ENCODE measurements around the gene DDX10.

The DDX10 gene

GRCh38 chr11:108824545-108824944 is 159.7 kb downstream of the DDX10 start:
- H4K20me1 ChIP-seq (ENCODE audit: control insufficient read depth, insufficient read depth, low read depth, low read length), result no peaks in the 10 kb centered on the region
- TF ChIP-seq EZH2phosphoT487 (IDR thresholded peaks at IDR 0.05; ENCODE audit: borderline replicate concordance, low read length), result no peak
- no peak for TF ChIP-seq CTCF (IDR thresholded peaks at IDR 0.05; ENCODE audit: low read depth, low read length, poor library complexity, severe bottlenecking)
- H3F3A ChIP-seq (ENCODE audit: control insufficient read depth, insufficient read depth), result no peaks in the 10 kb centered on the region
- no peaks in the 10 kb centered on the region for H3K4me1 ChIP-seq (ENCODE audit: control insufficient read depth, low read length)
- no peaks in the 10 kb centered on the region for H3K36me3 ChIP-seq (ENCODE audit: control insufficient read depth, low read length)
- H3K27ac ChIP-seq (ENCODE audit: low read depth, low read length), result no peak overlapping the region
- peaks cover 8% of the 10 kb centered on the region for H3K79me2 ChIP-seq (ENCODE audit: control insufficient read depth, low read length)
- H3K27me3 ChIP-seq (ENCODE audit: control insufficient read depth, low read length), result no peaks in the 10 kb centered on the region
- H3K9me3 ChIP-seq (ENCODE audit: control insufficient read depth, insufficient read depth, low read length), result no peaks in the 10 kb centered on the region
- no peaks in the 10 kb centered on the region for H3K9me2 ChIP-seq (replicated peaks; ENCODE audit: control insufficient read depth, low read length)
- no peak overlapping the region for H3K4me3 ChIP-seq (ENCODE audit: low read length)
- no peak overlapping the region for H3K4me2 ChIP-seq (ENCODE audit: low read length)

- H3K79me2 ChIP-seq (ENCODE audit: control insufficient read depth, low read length), result peaks cover 16% of the 10 kb centered on the region
Measured at GRCh38 chr11:108825381-108825780, 160.5 kb downstream of the DDX10 start.

GRCh38 chr11:108826136-108826535 is 161.3 kb downstream of the DDX10 start:
- no peaks in the 10 kb centered on the region for H3K9me3 ChIP-seq (ENCODE audit: control insufficient read depth, insufficient read depth, low read length)
- peaks cover 18% of the 10 kb centered on the region for H3K79me2 ChIP-seq (ENCODE audit: control insufficient read depth, low read length)
- no peaks in the 10 kb centered on the region for H3K36me3 ChIP-seq (ENCODE audit: control insufficient read depth, low read length)
- TF ChIP-seq EZH2phosphoT487 (IDR thresholded peaks at IDR 0.05; ENCODE audit: borderline replicate concordance, low read length), result no peak
- no peak for TF ChIP-seq CTCF (IDR thresholded peaks at IDR 0.05; ENCODE audit: low read depth, low read length, poor library complexity, severe bottlenecking)
- H4K20me1 ChIP-seq (ENCODE audit: control insufficient read depth, insufficient read depth, low read depth, low read length), result no peaks in the 10 kb centered on the region
- no peak overlapping the region for H3K4me2 ChIP-seq (ENCODE audit: low read length)
- H3K4me1 ChIP-seq (ENCODE audit: control insufficient read depth, low read length), result no peaks in the 10 kb centered on the region
- no peak overlapping the region for H3K4me3 ChIP-seq (ENCODE audit: low read length)
- no peak overlapping the region for H3K27ac ChIP-seq (ENCODE audit: low read depth, low read length)
- no peaks in the 10 kb centered on the region for H3K9me2 ChIP-seq (replicated peaks; ENCODE audit: control insufficient read depth, low read length)
- no peaks in the 10 kb centered on the region for H3F3A ChIP-seq (ENCODE audit: control insufficient read depth, insufficient read depth)
- H3K27me3 ChIP-seq (ENCODE audit: control insufficient read depth, low read length), result no peaks in the 10 kb centered on the region

More at GRCh38 chr11:108825381-108825780, 160.5 kb downstream of the DDX10 start:
- H3K4me2 ChIP-seq (ENCODE audit: low read length), result no peak overlapping the region
- no peaks in the 10 kb centered on the region for H3K9me2 ChIP-seq (replicated peaks; ENCODE audit: control insufficient read depth, low read length)
- H3K36me3 ChIP-seq (ENCODE audit: control insufficient read depth, low read length), result no peaks in the 10 kb centered on the region
- H3K4me3 ChIP-seq (ENCODE audit: low read length), result no peak overlapping the region
- no peak for TF ChIP-seq EZH2phosphoT487 (IDR thresholded peaks at IDR 0.05; ENCODE audit: borderline replicate concordance, low read length)
- TF ChIP-seq CTCF (IDR thresholded peaks at IDR 0.05; ENCODE audit: low read depth, low read length, poor library complexity, severe bottlenecking), result no peak
- no peak overlapping the region for H3K27ac ChIP-seq (ENCODE audit: low read depth, low read length)
- H3K4me1 ChIP-seq (ENCODE audit: control insufficient read depth, low read length), result no peaks in the 10 kb centered on the region
- H4K20me1 ChIP-seq (ENCODE audit: control insufficient read depth, insufficient read depth, low read depth, low read length), result no peaks in the 10 kb centered on the region
- H3K9me3 ChIP-seq (ENCODE audit: control insufficient read depth, insufficient read depth, low read length), result no peaks in the 10 kb centered on the region
- H3K27me3 ChIP-seq (ENCODE audit: control insufficient read depth, low read length), result no peaks in the 10 kb centered on the region
- no peaks in the 10 kb centered on the region for H3F3A ChIP-seq (ENCODE audit: control insufficient read depth, insufficient read depth)

GRCh38 chr11:108835624-108836023 is 170.8 kb downstream of the DDX10 start:
- no peaks in the 10 kb centered on the region for H3K9me3 ChIP-seq (ENCODE audit: control insufficient read depth, insufficient read depth, low read length)
- peaks cover 14% of the 10 kb centered on the region for H3K36me3 ChIP-seq (ENCODE audit: control insufficient read depth, low read length)
- H4K20me1 ChIP-seq (ENCODE audit: control insufficient read depth, insufficient read depth, low read depth, low read length), result no peaks in the 10 kb centered on the region
- H3K4me2 ChIP-seq (ENCODE audit: low read length), result no peak overlapping the region
- H3K9me2 ChIP-seq (replicated peaks; ENCODE audit: control insufficient read depth, low read length), result no peaks in the 10 kb centered on the region
- H3F3A ChIP-seq (ENCODE audit: control insufficient read depth, insufficient read depth), result no peaks in the 10 kb centered on the region
- H3K4me3 ChIP-seq (ENCODE audit: low read length), result no peak overlapping the region
- no peak overlapping the region for H3K27ac ChIP-seq (ENCODE audit: low read depth, low read length)
- H3K79me2 ChIP-seq (ENCODE audit: control insufficient read depth, low read length), result no peaks in the 10 kb centered on the region
- no peaks in the 10 kb centered on the region for H3K27me3 ChIP-seq (ENCODE audit: control insufficient read depth, low read length)
- no peaks in the 10 kb centered on the region for H3K4me1 ChIP-seq (ENCODE audit: control insufficient read depth, low read length)
- no peak for TF ChIP-seq CTCF (IDR thresholded peaks at IDR 0.05; ENCODE audit: low read depth, low read length, poor library complexity, severe bottlenecking)
- TF ChIP-seq EZH2phosphoT487 (IDR thresholded peaks at IDR 0.05; ENCODE audit: borderline replicate concordance, low read length), result no peak

Data from DOHH2 (cell line).